Measurements from ENCODE around the gene STK32A. TPM values are rescaled to one million over a fixed set of nuclear protein-coding genes. Genes with fewer than 3 reads are reported as not detected.
A peak's percentile ranks its signal among the peaks of the same experiment; 100 is the strongest.
"Not testable (repeated sequence)": the region's sequence is repeated elsewhere in the genome, so short reads cannot be mapped to it uniquely, and the experiment has no call there.

The STK32A gene
- total RNA-seq, 1 experiment from 2014 or later = 3.3 TPM

- peak; percentile 6 for DNase-seq (ENCODE audit: unreplicated experiment)
- BruUV-seq (replicated peaks) = no TSS peak
- H3K27ac Mint-ChIP-seq (ENCODE audit: low read depth, unreplicated experiment) = no peak overlapping the region
- TF ChIP-seq CTCF (IDR thresholded peaks at IDR 0.05; ENCODE audit: unreplicated experiment) = no peak
- peak overlapping the region; percentile 68 for H3K4me3 Mint-ChIP-seq (ENCODE audit: unreplicated experiment)
- ChIA-PET POLR2A (interaction anchor here (0.7 to 1.2 kb wide), 3 partner anchors 15 to 343 kb away, joined by 3 to 8 read pairs (median 3); no protein-coding TSS in a partner anchor), CTCF (interaction anchor here (0.7 to 1.9 kb wide), 2 partner anchors 344 to 701 kb away, joined by 5 to 6 read pairs; no protein-coding TSS in a partner anchor)
- no peaks in the 10 kb centered on the region for H3K27me3 Mint-ChIP-seq (ENCODE audit: insufficient read depth, unreplicated experiment)
- H3K36me3 Mint-ChIP-seq (ENCODE audit: insufficient read depth, unreplicated experiment) = no peaks in the 10 kb centered on the region
- H3K9me3 Mint-ChIP-seq (ENCODE audit: unreplicated experiment) = no peaks in the 10 kb centered on the region
- H3K4me1 Mint-ChIP-seq (ENCODE audit: insufficient read depth, unreplicated experiment) = peaks cover 15% of the 10 kb centered on the region
- intact Hi-C loops (cut with micrococcal nuclease) = no loop called here
These were observed 494 bp upstream of the STK32A start for GRCh38 chr5:147234239-147234824.

- H3K36me3 Mint-ChIP-seq (ENCODE audit: insufficient read depth, unreplicated experiment) = no peaks in the 10 kb centered on the region
- no peak for DNase-seq (ENCODE audit: unreplicated experiment)
- H3K4me1 Mint-ChIP-seq (ENCODE audit: insufficient read depth, unreplicated experiment) = peaks cover 2% of the 10 kb centered on the region
- intact Hi-C loops (cut with micrococcal nuclease) = no loop called here
- TF ChIP-seq CTCF (IDR thresholded peaks at IDR 0.05; ENCODE audit: unreplicated experiment) = no peak
- ChIA-PET CTCF (interaction anchor here (0.6 to 1.7 kb wide), 3 partner anchors 10 to 818 kb away, joined by 3 to 6 read pairs (median 5); no protein-coding TSS in a partner anchor), POLR2A (interaction anchor here (1.1 kb wide), 1 partner anchor 9 kb away, joined by 4 read pairs; no protein-coding TSS in a partner anchor)
- no peaks in the 10 kb centered on the region for H3K9me3 Mint-ChIP-seq (ENCODE audit: unreplicated experiment)
- no peak overlapping the region for H3K27ac Mint-ChIP-seq (ENCODE audit: low read depth, unreplicated experiment)
- no peaks in the 10 kb centered on the region for H3K27me3 Mint-ChIP-seq (ENCODE audit: insufficient read depth, unreplicated experiment)
- no peak overlapping the region for H3K4me3 Mint-ChIP-seq (ENCODE audit: unreplicated experiment)
- BruUV-seq (replicated peaks) = no TSS peak
These were observed 5.6 kb downstream of the STK32A start for GRCh38 chr5:147240266-147240985.

GRCh38 chr5:147243238-147243637, 8.4 kb downstream of the STK32A start:
- ChIA-PET CTCF (interaction anchor here (1.4 kb wide), 1 partner anchor 127 kb away, joined by 4 read pairs; no protein-coding TSS in a partner anchor), POLR2A (interaction anchor here (0.6 kb wide), 1 partner anchor 386 kb away, joined by 3 read pairs; no protein-coding TSS in a partner anchor)
- H3K27me3 Mint-ChIP-seq (ENCODE audit: insufficient read depth, unreplicated experiment); DNase-seq (ENCODE audit: unreplicated experiment); H3K4me1 Mint-ChIP-seq (ENCODE audit: insufficient read depth, unreplicated experiment); BruUV-seq (replicated peaks); intact Hi-C loops (cut with micrococcal nuclease); H3K27ac Mint-ChIP-seq (ENCODE audit: low read depth, unreplicated experiment); H3K4me3 Mint-ChIP-seq (ENCODE audit: unreplicated experiment); H3K9me3 Mint-ChIP-seq (ENCODE audit: unreplicated experiment); H3K36me3 Mint-ChIP-seq (ENCODE audit: insufficient read depth, unreplicated experiment): not testable (repeated sequence)

- DNase-seq (ENCODE audit: unreplicated experiment) = no peak
- peaks cover 6% of the 10 kb centered on the region for H3K9me3 Mint-ChIP-seq (ENCODE audit: unreplicated experiment)
- H3K4me3 Mint-ChIP-seq (ENCODE audit: unreplicated experiment) = no peak overlapping the region
- no TSS peak for BruUV-seq (replicated peaks)
- TF ChIP-seq CTCF (IDR thresholded peaks at IDR 0.05; ENCODE audit: unreplicated experiment) = no peak
- H3K27ac Mint-ChIP-seq (ENCODE audit: low read depth, unreplicated experiment) = no peak overlapping the region
- intact Hi-C loops (cut with micrococcal nuclease) = no loop called here
- ChIA-PET POLR2A (interaction anchor here (0.9 kb wide), 1 partner anchor 10 kb away, joined by 3 read pairs; no protein-coding TSS in a partner anchor), CTCF (interaction anchor here (1.2 kb wide), 1 partner anchor 146 kb away, joined by 5 read pairs; no protein-coding TSS in a partner anchor)
- H3K4me1 Mint-ChIP-seq (ENCODE audit: insufficient read depth, unreplicated experiment) = no peaks in the 10 kb centered on the region
- H3K27me3 Mint-ChIP-seq (ENCODE audit: insufficient read depth, unreplicated experiment) = no peaks in the 10 kb centered on the region
- no peaks in the 10 kb centered on the region for H3K36me3 Mint-ChIP-seq (ENCODE audit: insufficient read depth, unreplicated experiment)
These were observed 10.7 kb downstream of the STK32A start for GRCh38 chr5:147245381-147246165.

All from MCF 10A (cell line).